Mammary epithelial cell (primary cell): ENCODE measurements around the gene SMAP1.

ENCODE experiments used
- EZH2 ChIP-seq: IDR thresholded peaks from 2 replicates; pipeline ENCODE4 v1.6.1; 2012; ENCODE audit warnings: low read length, inconsistent platforms, borderline replicate concordance
- TF ChIP-seq, protein P1 (sequence below), 2 donors: IDR thresholded peaks in 1 of 2; conservative IDR thresholded peaks in 1 of 2; 2 replicates each; pipeline ENCODE4 v1.5.1; 2011 to 2012; ENCODE audit warnings: inconsistent platforms in 2 of 2, low read length in 2 of 2, mild to moderate bottlenecking in 2 of 2, control low read depth in 1 of 2, low read depth in 1 of 2; ENCODE audit not compliant: insufficient read depth in 1 of 2; ENCODE audit errors: extremely low read depth in 1 of 2

DNA sequence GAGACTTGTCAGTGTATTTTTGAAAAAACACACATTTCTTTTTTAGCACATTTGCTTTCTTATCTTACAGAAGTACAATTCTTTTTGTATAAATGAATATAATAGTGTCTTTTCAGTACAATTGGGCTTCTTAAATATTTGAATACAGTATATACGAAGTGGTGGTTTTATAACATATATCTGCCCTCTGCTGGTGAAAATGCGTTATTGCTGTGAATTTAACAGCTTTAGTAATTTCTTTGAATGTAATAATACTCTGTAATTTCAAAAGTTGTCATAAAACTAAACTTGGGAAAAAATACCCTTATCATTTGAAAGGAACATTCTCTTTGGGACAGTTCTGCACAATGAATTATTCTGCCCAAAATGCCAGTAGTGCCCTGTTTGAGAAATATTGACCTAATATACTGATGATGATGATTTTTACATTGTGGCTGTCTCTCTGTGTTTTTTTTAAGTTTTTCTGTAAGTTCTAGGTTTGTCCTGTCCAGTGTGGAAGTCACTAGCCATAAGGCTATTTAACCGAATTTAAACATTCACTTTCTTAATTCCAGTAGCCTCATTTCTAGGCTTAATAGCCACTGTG is 19.0 kb downstream of the SMAP1 start:
- no peak for TF ChIP-seq EZH2
- TF ChIP-seq, protein P1, sequence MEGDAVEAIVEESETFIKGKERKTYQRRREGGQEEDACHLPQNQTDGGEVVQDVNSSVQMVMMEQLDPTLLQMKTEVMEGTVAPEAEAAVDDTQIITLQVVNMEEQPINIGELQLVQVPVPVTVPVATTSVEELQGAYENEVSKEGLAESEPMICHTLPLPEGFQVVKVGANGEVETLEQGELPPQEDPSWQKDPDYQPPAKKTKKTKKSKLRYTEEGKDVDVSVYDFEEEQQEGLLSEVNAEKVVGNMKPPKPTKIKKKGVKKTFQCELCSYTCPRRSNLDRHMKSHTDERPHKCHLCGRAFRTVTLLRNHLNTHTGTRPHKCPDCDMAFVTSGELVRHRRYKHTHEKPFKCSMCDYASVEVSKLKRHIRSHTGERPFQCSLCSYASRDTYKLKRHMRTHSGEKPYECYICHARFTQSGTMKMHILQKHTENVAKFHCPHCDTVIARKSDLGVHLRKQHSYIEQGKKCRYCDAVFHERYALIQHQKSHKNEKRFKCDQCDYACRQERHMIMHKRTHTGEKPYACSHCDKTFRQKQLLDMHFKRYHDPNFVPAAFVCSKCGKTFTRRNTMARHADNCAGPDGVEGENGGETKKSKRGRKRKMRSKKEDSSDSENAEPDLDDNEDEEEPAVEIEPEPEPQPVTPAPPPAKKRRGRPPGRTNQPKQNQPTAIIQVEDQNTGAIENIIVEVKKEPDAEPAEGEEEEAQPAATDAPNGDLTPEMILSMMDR (conservative IDR thresholded peaks at IDR 0.05 in 1 of 2, IDR thresholded peaks at IDR 0.05 in 1 of 2; ENCODE audit: extremely low read depth in 1 of 2, insufficient read depth in 1 of 2, low read depth in 1 of 2, low read length in 2 of 2) = peak; percentile 55 to 75
